Calu3 (cell line): ENCODE measurements around the gene CST9. TPM values are rescaled to one million over a fixed set of nuclear protein-coding genes. Genes with fewer than 3 reads are reported as not detected.
"Not testable (repeated sequence)": the region's sequence is repeated elsewhere in the genome, so short reads cannot be mapped to it uniquely, and the experiment has no call there.

Source experiments
- BruUV-seq: library from RNA; stranded (reverse); fragments of 400-500 nt; replicated peaks from 2 replicates; lab custom pipeline; 2021; lab: Mats Ljungman, UMichigan
- CTCF ChIA-PET: fragments of 300-600 bp; sonication (Branson Sonifier 250); formaldehyde crosslinking; loops from one replicate; lab custom pipeline; 2022; ENCODE audit warnings: antibody characterized with exemption; lab: Charles Lee
- DNase-seq: peaks from one replicate; pipeline ENCODE4 v3.0.0; 2022
- H3K27ac Mint-ChIP-seq: one replicate; pipeline ENCODE4 v1.8.0; 2022; ENCODE audit warnings: mixed read lengths; ENCODE audit not compliant: unreplicated experiment
- H3K27me3 Mint-ChIP-seq: one replicate; pipeline ENCODE4 v1.8.0; 2022; ENCODE audit warnings: mixed read lengths; ENCODE audit not compliant: unreplicated experiment
- H3K36me3 Mint-ChIP-seq: one replicate; pipeline ENCODE4 v1.8.0; 2022; ENCODE audit warnings: mild to moderate bottlenecking, moderate library complexity, mixed read lengths; ENCODE audit not compliant: insufficient read depth, unreplicated experiment
- H3K4me1 Mint-ChIP-seq: one replicate; pipeline ENCODE4 v1.8.0; 2022; ENCODE audit warnings: mild to moderate bottlenecking, low read depth, mixed read lengths; ENCODE audit not compliant: unreplicated experiment
- H3K4me3 Mint-ChIP-seq: one replicate; pipeline ENCODE4 v1.8.0; 2022; ENCODE audit warnings: mild to moderate bottlenecking, low read depth, moderate library complexity, mixed read lengths; ENCODE audit not compliant: unreplicated experiment
- H3K9me3 Mint-ChIP-seq: one replicate; pipeline ENCODE4 v1.8.0; 2022; ENCODE audit warnings: low read depth, mixed read lengths; ENCODE audit not compliant: unreplicated experiment
- CTCF ChIP-seq: fragments of 200-600 bp; IDR thresholded peaks from one replicate; pipeline ENCODE4 v1.8.0; 2022; ENCODE audit warnings: antibody characterized with exemption; ENCODE audit not compliant: unreplicated experiment
- intact Hi-C: fragments of 100-400 bp; cut with micrococcal nuclease; formaldehyde crosslinking; loops from one replicate; pipeline ENCODE4 v1.10.0; 2022; ENCODE audit not compliant: unreplicated experiment
- total RNA-seq: library from RNA; stranded (reverse); gene quantifications from 2 replicates; pipeline ENCODE4 v1.2.3, GENCODE V29; 2022

Gene CST9
- total RNA-seq, 1 experiment from 2014 or later: not detected

- no peak overlapping the region for H3K4me3 Mint-ChIP-seq
- CTCF ChIA-PET: no interaction called here
- no peak for TF ChIP-seq CTCF
- no peaks in the 10 kb centered on the region for H3K36me3 Mint-ChIP-seq
- no peak for DNase-seq
- H3K27ac Mint-ChIP-seq: no peak overlapping the region
- H3K4me1 Mint-ChIP-seq: peaks cover 10% of the 10 kb centered on the region
- H3K27me3 Mint-ChIP-seq: no peaks in the 10 kb centered on the region
- no peaks in the 10 kb centered on the region for H3K9me3 Mint-ChIP-seq
- BruUV-seq: no TSS peak
- intact Hi-C loops: no loop called here
Observed at GRCh38 chr20:23623666-23624323, 18.1 kb upstream of the CST9 start.

- intact Hi-C loops: no loop called here
- Mint-ChIP-seq H3K4me3 (peak overlapping the region; percentile 53), H3K27me3 (no peaks in the 10 kb centered on the region), H3K27ac (peak overlapping the region; percentile 77), H3K36me3 (no peaks in the 10 kb centered on the region), H3K4me1 (peaks cover 10% of the 10 kb centered on the region), H3K9me3 (no peaks in the 10 kb centered on the region)
- TF ChIP-seq CTCF: no peak
- BruUV-seq: no TSS peak
- CTCF ChIA-PET: interaction anchor here (0.7 to 0.9 kb wide), 3 partner anchors 48 to 252 kb away, joined by 3 to 8 read pairs (median 6); no protein-coding TSS in a partner anchor
- DNase-seq: peak; percentile 37
Observed at GRCh38 chr20:23622839-23623343, 17.2 kb upstream of the CST9 start.

GRCh38 chr20:23622401-23622800, 16.7 kb upstream of the CST9 start:
- CTCF ChIA-PET: interaction anchor here (0.7 to 0.9 kb wide), 3 partner anchors 48 to 252 kb away, joined by 3 to 8 read pairs (median 6); no protein-coding TSS in a partner anchor
- intact Hi-C loops, H3K27me3 Mint-ChIP-seq, DNase-seq, H3K27ac Mint-ChIP-seq, H3K9me3 Mint-ChIP-seq, H3K4me3 Mint-ChIP-seq, H3K36me3 Mint-ChIP-seq, BruUV-seq: not testable (repeated sequence)
- peaks cover 10% of the 10 kb centered on the region for H3K4me1 Mint-ChIP-seq

- intact Hi-C loops, H3K36me3 Mint-ChIP-seq, H3K27me3 Mint-ChIP-seq, H3K27ac Mint-ChIP-seq, CTCF ChIA-PET, BruUV-seq, H3K4me3 Mint-ChIP-seq, DNase-seq, H3K9me3 Mint-ChIP-seq: not testable (repeated sequence)
- peaks cover 10% of the 10 kb centered on the region for H3K4me1 Mint-ChIP-seq
Observed at GRCh38 chr20:23620670-23621386, 15.1 kb upstream of the CST9 start.

GRCh38 chr20:23614163-23614562, 8.4 kb upstream of the CST9 start:
- no peak overlapping the region for H3K4me3 Mint-ChIP-seq
- no peaks in the 10 kb centered on the region for H3K9me3 Mint-ChIP-seq
- no peaks in the 10 kb centered on the region for H3K4me1 Mint-ChIP-seq
- BruUV-seq: no TSS peak
- no peak for DNase-seq
- no peaks in the 10 kb centered on the region for H3K36me3 Mint-ChIP-seq
- CTCF ChIA-PET: no interaction called here
- H3K27me3 Mint-ChIP-seq: no peaks in the 10 kb centered on the region
- H3K27ac Mint-ChIP-seq: no peak overlapping the region
- no peak for TF ChIP-seq CTCF
- intact Hi-C loops: no loop called here
